Measurements from ENCODE around the gene ATP5MG.

ATP5MG gene

GRCh38 chr11:118436639-118437207 lies 35.3 kb downstream of the ATP5MG start (continued):
- TF ChIP-seq ZNF10 (tag by site-specific recombination; IDR thresholded peaks at IDR 0.05) (no peak), ATF2 (tag by site-specific recombination; IDR thresholded peaks at IDR 0.05; ENCODE audit: low read depth) (no peak), ZBTB10 (tag by site-specific recombination; IDR thresholded peaks at IDR 0.05) (peak; percentile 89), GLIS2 (tag by site-specific recombination; IDR thresholded peaks at IDR 0.05) (peak; percentile 72), ZNF202 (tag by site-specific recombination; IDR thresholded peaks at IDR 0.05; ENCODE audit: borderline replicate concordance) (no peak), EGR2 (tag by site-specific recombination; IDR thresholded peaks at IDR 0.05; ENCODE audit: low read depth) (no peak), ZFP69B (tag by site-specific recombination; IDR thresholded peaks at IDR 0.05) (0 out of 2 replicates have a peak, but pooled peaks have one; percentile 12), ZNF792 (tag by site-specific recombination; IDR thresholded peaks at IDR 0.05) (no peak), ZNF114 (tag by site-specific recombination; IDR thresholded peaks at IDR 0.05) (no peak), REPIN1 (tag by site-specific recombination; IDR thresholded peaks at IDR 0.05; ENCODE audit: low read depth) (no peak), ZNF175 (tag by site-specific recombination; IDR thresholded peaks at IDR 0.05) (no peak), ZBTB7A (tag by site-specific recombination; IDR thresholded peaks at IDR 0.05; ENCODE audit: low read depth) (peak; percentile 78; the same call in 1 of the 2 replicates), ZNF510 (tag by site-specific recombination; IDR thresholded peaks at IDR 0.05; ENCODE audit: insufficient replicate concordance) (no peak), ZBTB48 (tag by site-specific recombination; IDR thresholded peaks at IDR 0.05) (no peak), ZNF596 (tag by site-specific recombination; IDR thresholded peaks at IDR 0.05) (no peak), ZNF530 (tag by site-specific recombination; IDR thresholded peaks at IDR 0.05; ENCODE audit: low read depth) (no peak), ZNF585B (tag by site-specific recombination; IDR thresholded peaks at IDR 0.05) (no peak), ELK4 (IDR thresholded peaks at IDR 0.05; ENCODE audit: borderline replicate concordance, low read depth, low read length) (no peak), ZNF324 (tag by site-specific recombination; IDR thresholded peaks at IDR 0.05) (no peak), ZNF341 (tag by site-specific recombination; IDR thresholded peaks at IDR 0.05; ENCODE audit: low read depth) (no peak), ZBTB1 (tag by site-specific recombination; IDR thresholded peaks at IDR 0.05) (no peak), ZNF292 (tag by site-specific recombination; IDR thresholded peaks at IDR 0.05; ENCODE audit: borderline replicate concordance, low read depth) (no peak), ZNF473 (tag by site-specific recombination; IDR thresholded peaks at IDR 0.05) (no peak), ZNF600 (tag by site-specific recombination; IDR thresholded peaks at IDR 0.05) (no peak), ZNF169 (tag by site-specific recombination; IDR thresholded peaks at IDR 0.05) (no peak), OVOL3 (tag by site-specific recombination; IDR thresholded peaks at IDR 0.05) (no peak), ZNF785 (tag by site-specific recombination; IDR thresholded peaks at IDR 0.05) (no peak), ZNF214 (tag by site-specific recombination; IDR thresholded peaks at IDR 0.05; ENCODE audit: borderline replicate concordance) (no peak), ZNF791 (tag by site-specific recombination; IDR thresholded peaks at IDR 0.05) (no peak), ZNF18 (tag by site-specific recombination; IDR thresholded peaks at IDR 0.05) (no peak), ZNF433 (tag by site-specific recombination; IDR thresholded peaks at IDR 0.05; ENCODE audit: low read depth) (no peak), ZEB2 (tag by site-specific recombination; IDR thresholded peaks at IDR 0.05) (no peak), ZNF548 (tag by site-specific recombination; IDR thresholded peaks at IDR 0.05) (no peak)
- TF ChIP-seq, protein P1, sequence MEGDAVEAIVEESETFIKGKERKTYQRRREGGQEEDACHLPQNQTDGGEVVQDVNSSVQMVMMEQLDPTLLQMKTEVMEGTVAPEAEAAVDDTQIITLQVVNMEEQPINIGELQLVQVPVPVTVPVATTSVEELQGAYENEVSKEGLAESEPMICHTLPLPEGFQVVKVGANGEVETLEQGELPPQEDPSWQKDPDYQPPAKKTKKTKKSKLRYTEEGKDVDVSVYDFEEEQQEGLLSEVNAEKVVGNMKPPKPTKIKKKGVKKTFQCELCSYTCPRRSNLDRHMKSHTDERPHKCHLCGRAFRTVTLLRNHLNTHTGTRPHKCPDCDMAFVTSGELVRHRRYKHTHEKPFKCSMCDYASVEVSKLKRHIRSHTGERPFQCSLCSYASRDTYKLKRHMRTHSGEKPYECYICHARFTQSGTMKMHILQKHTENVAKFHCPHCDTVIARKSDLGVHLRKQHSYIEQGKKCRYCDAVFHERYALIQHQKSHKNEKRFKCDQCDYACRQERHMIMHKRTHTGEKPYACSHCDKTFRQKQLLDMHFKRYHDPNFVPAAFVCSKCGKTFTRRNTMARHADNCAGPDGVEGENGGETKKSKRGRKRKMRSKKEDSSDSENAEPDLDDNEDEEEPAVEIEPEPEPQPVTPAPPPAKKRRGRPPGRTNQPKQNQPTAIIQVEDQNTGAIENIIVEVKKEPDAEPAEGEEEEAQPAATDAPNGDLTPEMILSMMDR (tag by site-specific recombination; IDR thresholded peaks at IDR 0.05) = no peak
